ENCODE data around the gene ELMO2. TPM values are rescaled to one million over a fixed set of nuclear protein-coding genes. Genes with fewer than 3 reads are reported as not detected.

Gene ELMO2
- 28.4 to 35.5 TPM (median 32.3 TPM) in 3 replicates for total RNA-seq (2021)
- percentile 79 among the genes with signal in this experiment for Bru-seq, nascent RNA
- long read RNA-seq, experiment 1, transcript ELMO2-201 (22 exons, 3,669 nt), result major isoform, 33 of 180 reads
- long read RNA-seq, experiment 1, transcript ELMO2-204 (21 exons, 3,574 nt), result minor isoform, 18 of 180 reads
- long read RNA-seq, experiment 1, partial matches to known transcripts, result 19 of 180 reads
- long read RNA-seq, experiment 1, other reads (novel, unspliced or antisense), result 109 of 180 reads
- long read RNA-seq, experiment 2, partial matches to known transcripts, result 7 of 26 reads
- long read RNA-seq, experiment 2, other reads (novel, unspliced or antisense), result 18 of 26 reads
- long read RNA-seq, experiment 3, partial matches to known transcripts, result 1 of 4 reads
- long read RNA-seq, experiment 3, other reads (novel, unspliced or antisense), result 2 of 4 reads

GRCh38 chr20:46406200-46406985, at the start of gene ELMO2:
Gene ELMO2, minus strand, starts transcription at chr20:46406615. Its CDS starts 12,133 bp downstream, at chr20:46394482.
- ChIA-PET CTCF (interaction anchor here (0.8 to 3.0 kb wide), 14 partner anchors 11 to 473 kb away, joined by 3 to 19 read pairs (median 6); no protein-coding TSS in a partner anchor), POLR2A (interaction anchor here (0.7 to 1.8 kb wide), 4 partner anchors 42 to 397 kb away, joined by 3 to 8 read pairs (median 4); partner anchors contain the start of gene MMP9)
- ATAC-seq, result peak; percentile 86
- H3K36me3 Mint-ChIP-seq, result no peaks in the 10 kb centered on the region
- TF ChIP-seq SP1 (CRISPR knock-in tag; conservative IDR thresholded peaks at IDR 0.05) (peak; percentile 87), ETV6 (CRISPR knock-in tag; IDR thresholded peaks at IDR 0.05) (0 out of 2 replicates have a peak, but pooled peaks have one; percentile 15), GABPB1 (CRISPR knock-in tag; IDR thresholded peaks at IDR 0.05) (no peak; the same call in none of the 2 replicates), TP53 (CRISPR knock-in tag; IDR thresholded peaks at IDR 0.05) (peak; percentile 67; the same call in 1 of the 2 replicates), NFYB (CRISPR knock-in tag; conservative IDR thresholded peaks at IDR 0.05; ENCODE audit: low read depth) (peak; percentile 90), ZNF232 (CRISPR knock-in tag; IDR thresholded peaks at IDR 0.05) (no peak), HMGXB4 (CRISPR knock-in tag; IDR thresholded peaks at IDR 0.05) (peak; percentile 70), MAX (CRISPR knock-in tag; IDR thresholded peaks at IDR 0.05) (peak; percentile 78), ZNF281 (CRISPR knock-in tag; IDR thresholded peaks at IDR 0.05) (peak; percentile 51; the same call in 1 of the 2 replicates), JAZF1 (CRISPR knock-in tag; IDR thresholded peaks at IDR 0.05) (no peak), NFE2L1 (CRISPR knock-in tag; IDR thresholded peaks at IDR 0.05) (peak; percentile 61), ZNF423 (CRISPR knock-in tag; IDR thresholded peaks at IDR 0.05) (peak; percentile 51; the same call in 1 of the 2 replicates), NFATC4 (CRISPR knock-in tag; IDR thresholded peaks at IDR 0.05) (no peak), CREB1 (CRISPR knock-in tag; IDR thresholded peaks at IDR 0.05) (no peak), MYBL2 (CRISPR knock-in tag; IDR thresholded peaks at IDR 0.05) (peak; percentile 69; the same call in 1 of the 2 replicates), USF2 (CRISPR knock-in tag; IDR thresholded peaks at IDR 0.05) (peak; percentile 49), ZBTB21 (CRISPR knock-in tag; IDR thresholded peaks at IDR 0.05; ENCODE audit: borderline replicate concordance) (peak; percentile 52; the same call in 1 of the 2 replicates)
- DNase-seq (ENCODE audit: low spot score), result peak; percentile 98
- H3K27me3 Mint-ChIP-seq (ENCODE audit: low read depth), result peaks cover 16% of the 10 kb centered on the region
- H3K4me3 Mint-ChIP-seq, result peak within 1 kb of the TSS; percentile 93
- peak within 1 kb of the TSS; percentile 83 for H3K27ac Mint-ChIP-seq
- H3K9me3 Mint-ChIP-seq, result no peaks in the 10 kb centered on the region
- H3K4me1 Mint-ChIP-seq, result peaks cover 33% of the 10 kb centered on the region

- POLR2A ChIA-PET, result no interaction called here
- Mint-ChIP-seq H3K4me3 (no peak overlapping the region), H3K27ac (no peak overlapping the region), H3K36me3 (peaks cover 43% of the 10 kb centered on the region), H3K9me3 (peaks cover 48% of the 10 kb centered on the region), H3K4me1 (peaks cover 28% of the 10 kb centered on the region), H3K27me3 (ENCODE audit: low read depth) (peaks cover 13% of the 10 kb centered on the region; the same call in 1 of the 2 replicates)
- no peak for ATAC-seq
- no peak for TF ChIP-seq CREM (CRISPR knock-in tag; IDR thresholded peaks at IDR 0.05)
- TF ChIP-seq HMGA2 (CRISPR knock-in tag; IDR thresholded peaks at IDR 0.05), result no peak
- no peak for TF ChIP-seq ZNF396 (CRISPR knock-in tag; IDR thresholded peaks at IDR 0.05; ENCODE audit: borderline replicate concordance)
- no peak for TF ChIP-seq GRHL2 (CRISPR knock-in tag; IDR thresholded peaks at IDR 0.05; ENCODE audit: insufficient replicate concordance, severe bottlenecking)
- TF ChIP-seq ZNF416 (CRISPR knock-in tag; IDR thresholded peaks at IDR 0.05), result no peak
- TF ChIP-seq ZSCAN18 (CRISPR knock-in tag; IDR thresholded peaks at IDR 0.05), result no peak
- no peak for TF ChIP-seq MXD4 (CRISPR knock-in tag; IDR thresholded peaks at IDR 0.05; ENCODE audit: borderline replicate concordance)
- TF ChIP-seq E2F5 (CRISPR knock-in tag; IDR thresholded peaks at IDR 0.05), result no peak
- TF ChIP-seq ZNF121 (CRISPR knock-in tag; IDR thresholded peaks at IDR 0.05), result no peak
- TF ChIP-seq ZNF232 (CRISPR knock-in tag; IDR thresholded peaks at IDR 0.05), result no peak
- no peak for DNase-seq (ENCODE audit: low spot score)
- CTCF ChIA-PET, result no interaction called here
Observed at GRCh38 chr20:46455729-46456128, 49.3 kb upstream of the ELMO2 start.
